ENCODE results near the gene NAT9. TPM values are rescaled to one million over a fixed set of nuclear protein-coding genes. Genes with fewer than 3 reads are reported as not detected.
A peak's percentile ranks its signal among the peaks of the same experiment; 100 is the strongest.

Gene NAT9
- total RNA-seq, 1 donor from 2014 or later, result 67.6 TPM

DNA sequence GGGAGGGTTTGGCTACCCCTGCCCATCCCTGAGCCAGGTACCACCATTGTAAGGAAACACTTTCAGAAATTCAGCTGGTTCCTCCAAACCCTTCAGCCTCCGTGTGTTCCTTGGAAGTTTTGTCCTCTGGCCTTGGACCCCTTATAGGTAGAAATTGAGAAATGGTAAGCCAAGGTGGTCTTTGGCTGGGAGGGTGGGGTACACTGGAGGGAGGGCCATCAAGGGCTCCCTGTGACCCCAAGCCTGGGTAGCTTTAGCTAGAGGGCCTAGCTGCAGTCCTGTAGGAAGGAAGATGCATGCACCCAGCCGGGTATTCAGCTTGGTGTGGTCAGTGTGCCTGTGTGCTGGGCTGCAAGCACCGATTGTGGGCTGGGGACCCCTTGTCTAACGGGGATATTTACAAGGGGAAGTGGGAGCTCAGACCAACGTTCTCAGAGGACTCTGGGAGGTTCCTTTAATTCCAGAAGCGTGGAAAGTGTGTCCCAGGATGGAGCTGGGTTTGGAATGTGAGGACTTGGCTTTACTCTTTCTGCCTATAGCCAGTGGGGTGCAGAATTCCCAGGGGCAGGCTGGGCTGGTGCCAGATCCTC, 6.8 kb downstream of the NAT9 start:
- intact Hi-C loops (cut with micrococcal nuclease), result no loop called here
- Mint-ChIP-seq H3K9me3 (no peaks in the 10 kb centered on the region), H3K27me3 (no peaks in the 10 kb centered on the region), H3K4me1 (peaks cover 18% of the 10 kb centered on the region), H3K27ac (no peak overlapping the region), H3K4me3 (no peak overlapping the region), H3K36me3 (ENCODE audit: low read depth) (peaks cover 48% of the 10 kb centered on the region)
- DNase-seq, result no peak

DNA sequence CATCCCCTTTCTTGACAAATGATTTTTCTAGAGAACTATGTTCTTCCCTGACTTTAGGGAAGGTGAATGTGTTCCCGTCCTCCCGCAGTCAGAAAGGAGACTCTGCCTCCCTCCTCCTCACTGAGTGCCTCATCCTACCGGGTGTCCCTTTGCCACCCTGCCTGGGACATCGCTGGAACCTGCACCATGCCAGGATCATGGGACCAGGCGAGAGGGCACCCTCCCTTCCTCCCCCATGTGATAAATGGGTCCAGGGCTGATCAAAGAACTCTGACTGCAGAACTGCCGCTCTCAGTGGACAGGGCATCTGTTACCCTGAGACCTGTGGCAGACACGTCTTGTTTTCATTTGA, 7.4 kb downstream of the NAT9 start:
- Mint-ChIP-seq H3K4me3 (no peak overlapping the region), H3K4me1 (peaks cover 14% of the 10 kb centered on the region), H3K27me3 (no peaks in the 10 kb centered on the region), H3K27ac (peak overlapping the region; percentile 76), H3K9me3 (no peaks in the 10 kb centered on the region), H3K36me3 (ENCODE audit: low read depth) (peaks cover 43% of the 10 kb centered on the region)
- DNase-seq, result no peak
- intact Hi-C loops (cut with micrococcal nuclease), result no loop called here

DNA sequence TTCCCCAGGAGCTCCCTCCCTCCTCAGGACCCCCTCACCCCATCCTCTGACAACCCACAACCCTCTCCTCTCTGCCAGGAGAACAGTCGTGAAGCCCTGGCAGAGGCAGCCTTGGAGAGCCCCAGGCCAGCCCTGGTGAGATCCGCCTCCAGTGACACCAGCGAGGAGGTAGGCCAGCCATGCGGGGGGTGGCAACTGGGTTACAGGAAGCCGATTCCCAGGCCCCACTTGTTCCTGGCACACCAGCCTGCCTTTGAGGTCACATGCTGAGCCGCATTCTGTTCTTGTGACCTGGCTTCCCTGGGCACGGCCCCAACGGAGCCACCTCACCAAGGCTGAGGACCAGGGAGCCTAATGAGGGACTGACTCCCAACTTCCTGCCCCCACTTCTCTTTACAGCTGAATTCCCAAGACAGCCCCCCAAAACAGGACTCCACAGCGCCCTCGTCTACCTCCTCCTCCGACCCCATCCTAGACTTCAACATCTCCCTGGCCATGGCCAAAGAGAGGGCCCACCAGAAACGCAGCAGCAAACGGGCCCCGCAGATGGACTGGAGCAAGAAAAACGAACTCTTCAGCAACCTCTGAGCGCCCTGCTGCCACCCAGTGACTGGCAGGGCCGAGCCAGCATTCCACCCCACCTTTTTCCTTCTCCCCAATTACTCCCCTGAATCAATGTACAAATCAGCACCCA, 7.9 kb downstream of the NAT9 start:
- no peak for DNase-seq
- H3K27ac Mint-ChIP-seq, result peak overlapping the region; percentile 76
- H3K4me3 Mint-ChIP-seq, result no peak overlapping the region
- H3K9me3 Mint-ChIP-seq, result no peaks in the 10 kb centered on the region
- H3K36me3 Mint-ChIP-seq (ENCODE audit: low read depth), result peaks cover 40% of the 10 kb centered on the region
- H3K27me3 Mint-ChIP-seq, result no peaks in the 10 kb centered on the region
- intact Hi-C loops (cut with micrococcal nuclease), result no loop called here
- H3K4me1 Mint-ChIP-seq, result peaks cover 13% of the 10 kb centered on the region

DNA sequence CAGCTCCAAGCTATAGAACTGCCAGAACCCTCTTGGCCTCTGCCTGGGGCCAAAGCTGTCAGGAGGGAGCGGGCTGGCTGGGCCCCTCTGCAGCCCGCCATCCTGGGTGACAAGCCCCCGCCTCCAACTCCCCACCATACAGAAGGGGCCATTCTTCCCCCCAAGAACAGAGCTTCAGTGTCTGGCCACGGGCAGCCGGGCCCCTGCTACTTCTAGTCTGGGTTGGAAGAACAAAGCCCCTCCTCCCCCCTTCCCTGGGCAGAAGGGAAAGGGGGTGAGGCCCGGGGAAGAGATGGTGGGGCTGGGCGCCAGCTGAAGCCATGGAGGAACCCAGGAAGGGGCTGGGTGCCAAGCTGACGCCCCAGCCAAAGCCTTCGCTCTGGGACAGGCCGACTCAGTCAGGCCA, 9.0 kb downstream of the NAT9 start:
- Mint-ChIP-seq H3K27me3 (no peaks in the 10 kb centered on the region), H3K27ac (peak overlapping the region; percentile 20), H3K4me1 (peaks cover 17% of the 10 kb centered on the region), H3K4me3 (no peak overlapping the region), H3K36me3 (ENCODE audit: low read depth) (peaks cover 30% of the 10 kb centered on the region), H3K9me3 (no peaks in the 10 kb centered on the region)
- DNase-seq, result no peak
- intact Hi-C loops (cut with micrococcal nuclease), result no loop called here

DNA sequence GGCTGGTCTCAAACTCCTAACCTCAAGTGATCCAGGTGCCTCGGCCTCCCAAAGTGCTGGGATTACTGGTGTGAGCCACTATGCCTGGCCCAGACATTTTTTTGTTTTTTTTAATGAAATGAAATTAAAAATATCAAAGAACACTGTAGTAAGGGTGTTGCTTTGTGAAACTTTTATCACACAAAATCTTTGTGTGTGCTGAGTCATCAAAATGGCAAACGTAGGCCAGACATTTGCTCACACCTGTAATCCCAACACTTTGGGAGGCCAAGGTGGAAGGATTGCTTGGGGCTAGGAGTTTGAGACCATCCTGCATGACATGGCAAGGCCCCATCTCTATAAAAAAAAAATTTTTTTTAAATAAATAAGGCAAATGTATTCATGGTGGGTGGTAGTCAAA, 9.7 kb downstream of the NAT9 start:
- no peak overlapping the region for H3K4me3 Mint-ChIP-seq

DNA sequence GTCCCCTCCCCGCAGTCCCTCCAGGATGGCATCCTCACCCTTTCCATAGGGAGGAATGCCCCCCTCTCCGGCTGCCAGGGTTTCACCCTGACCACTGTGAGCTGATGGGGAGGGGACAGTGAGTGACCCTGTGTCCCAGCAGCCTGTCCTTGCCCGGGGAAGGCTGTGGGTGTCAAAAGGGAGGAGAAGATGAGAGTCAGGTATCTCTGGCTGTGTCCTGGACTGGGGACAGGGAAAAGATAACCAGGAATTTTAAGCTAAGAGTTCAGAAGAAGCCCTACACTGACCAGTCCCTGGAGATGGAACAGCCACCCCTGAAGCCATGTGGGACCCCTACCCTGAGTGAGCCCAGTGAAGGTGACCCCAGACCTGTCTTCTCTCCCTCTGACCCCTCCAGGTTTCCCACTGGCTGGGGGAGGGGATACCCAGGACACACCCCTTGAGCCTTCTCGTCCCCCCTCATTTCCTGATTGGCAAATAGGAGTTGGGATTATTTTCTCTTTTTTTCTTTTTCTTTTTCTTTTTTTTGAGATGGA, 11.3 kb downstream of the NAT9 start:
- DNase-seq, result no peak
- Mint-ChIP-seq H3K4me3 (no peak overlapping the region), H3K27ac (peak overlapping the region; percentile 29), H3K9me3 (no peaks in the 10 kb centered on the region), H3K4me1 (peaks cover 20% of the 10 kb centered on the region), H3K27me3 (no peaks in the 10 kb centered on the region), H3K36me3 (ENCODE audit: low read depth) (peaks cover 18% of the 10 kb centered on the region)
- intact Hi-C loops (cut with micrococcal nuclease), result no loop called here

More for the DNA sequence above, 9.7 kb downstream of the NAT9 start:
- Mint-ChIP-seq H3K27me3 (no peaks in the 10 kb centered on the region), H3K9me3 (no peaks in the 10 kb centered on the region), H3K27ac (no peak overlapping the region), H3K36me3 (ENCODE audit: low read depth) (peaks cover 24% of the 10 kb centered on the region), H3K4me1 (peaks cover 17% of the 10 kb centered on the region)
- intact Hi-C loops (cut with micrococcal nuclease), result no loop called here
- DNase-seq, result no peak

DNA sequence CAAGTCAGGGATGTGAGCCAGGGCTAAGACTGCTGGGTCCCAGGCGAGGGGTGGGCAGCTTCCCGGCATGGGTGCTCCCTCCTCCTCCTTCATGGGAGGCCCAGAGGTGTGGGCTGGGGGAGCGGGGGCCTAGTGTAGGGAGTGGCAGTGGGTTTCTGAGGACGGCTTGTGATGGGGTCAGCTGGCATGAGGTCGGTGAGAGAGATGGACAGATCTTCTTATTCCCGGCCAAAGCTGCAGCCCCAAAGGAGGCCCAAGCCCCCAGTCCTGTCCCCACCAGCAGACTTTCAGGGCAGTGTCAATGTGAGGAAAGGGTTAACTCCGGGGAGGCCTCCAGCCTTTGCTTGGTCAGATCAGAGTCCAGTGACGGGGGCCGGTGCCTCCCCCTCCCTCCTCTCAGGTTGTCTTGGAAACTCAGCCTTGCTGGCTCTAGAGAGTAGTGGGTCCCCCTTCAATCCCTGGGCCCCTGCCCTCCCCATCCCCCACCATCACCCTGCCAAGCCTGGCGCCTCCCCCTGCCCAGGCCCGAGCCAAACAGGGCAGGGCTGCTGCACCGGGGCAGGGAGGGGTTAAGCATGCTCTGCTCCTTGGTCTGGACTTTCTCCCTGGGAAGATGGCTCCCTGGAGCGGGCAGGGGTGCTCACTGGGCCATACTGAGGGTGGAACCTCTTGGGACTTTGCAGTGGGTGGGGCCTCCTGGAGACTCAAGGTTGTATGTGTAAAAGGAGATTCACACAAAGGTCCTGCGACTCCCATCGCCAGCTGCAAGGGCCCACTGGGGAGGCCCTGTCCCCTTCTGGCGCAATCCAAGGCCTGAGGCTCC, 12.4 kb downstream of the NAT9 start:
- H3K36me3 Mint-ChIP-seq (ENCODE audit: low read depth), result peaks cover 15% of the 10 kb centered on the region
- H3K27ac Mint-ChIP-seq, result no peak overlapping the region
- DNase-seq, result no peak
- intact Hi-C loops (cut with micrococcal nuclease), result no loop called here
- H3K4me1 Mint-ChIP-seq, result peaks cover 30% of the 10 kb centered on the region
- no peak overlapping the region for H3K4me3 Mint-ChIP-seq
- H3K27me3 Mint-ChIP-seq, result no peaks in the 10 kb centered on the region
- H3K9me3 Mint-ChIP-seq, result no peaks in the 10 kb centered on the region

DNA sequence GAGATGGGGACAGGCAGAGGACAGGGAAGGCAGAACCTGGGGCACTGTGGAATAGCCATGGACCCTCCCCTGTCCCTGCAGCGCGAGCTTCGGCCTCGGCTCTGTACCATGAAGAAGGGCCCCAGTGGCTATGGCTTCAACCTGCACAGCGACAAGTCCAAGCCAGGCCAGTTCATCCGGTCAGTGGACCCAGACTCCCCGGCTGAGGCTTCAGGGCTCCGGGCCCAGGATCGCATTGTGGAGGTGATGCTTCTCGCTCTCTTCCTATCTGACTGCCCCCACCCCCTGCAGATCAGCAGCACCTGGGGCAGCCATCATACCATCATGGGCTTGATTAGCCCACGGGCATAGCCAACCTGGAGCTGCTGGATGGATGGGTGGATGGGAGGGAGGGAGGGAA, 14.2 kb downstream of the NAT9 start:
- H3K4me3 Mint-ChIP-seq, result no peak overlapping the region
- H3K36me3 Mint-ChIP-seq (ENCODE audit: low read depth), result peaks cover 7% of the 10 kb centered on the region
- H3K4me1 Mint-ChIP-seq, result peaks cover 43% of the 10 kb centered on the region
- intact Hi-C loops (cut with micrococcal nuclease), result no loop called here
- H3K9me3 Mint-ChIP-seq, result no peaks in the 10 kb centered on the region
- H3K27me3 Mint-ChIP-seq, result no peaks in the 10 kb centered on the region
- no peak overlapping the region for H3K27ac Mint-ChIP-seq
- no peak for DNase-seq

DNA sequence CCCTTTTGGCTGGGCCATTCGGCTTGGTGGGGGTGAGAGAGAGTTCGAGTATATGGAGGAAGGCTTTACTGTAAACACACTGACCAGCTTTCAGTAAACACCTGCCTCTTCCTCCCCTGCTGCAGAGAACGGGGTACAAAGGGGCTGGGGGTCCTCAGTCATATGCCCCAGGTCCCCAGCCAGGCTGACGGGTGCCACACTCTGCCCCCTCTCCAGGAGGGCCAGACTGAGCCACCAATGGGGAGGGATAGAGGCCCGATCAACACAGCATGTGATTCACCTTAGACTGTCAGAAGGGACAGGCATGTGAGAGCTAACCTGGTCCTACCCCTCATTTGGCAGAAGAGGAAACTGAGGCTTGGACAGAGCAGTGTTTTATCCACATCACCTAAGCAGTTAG, 14.7 kb downstream of the NAT9 start:
- H3K4me1 Mint-ChIP-seq, result peaks cover 46% of the 10 kb centered on the region
- peaks cover 4% of the 10 kb centered on the region for H3K36me3 Mint-ChIP-seq (ENCODE audit: low read depth)
- H3K9me3 Mint-ChIP-seq, result no peaks in the 10 kb centered on the region
- intact Hi-C loops (cut with micrococcal nuclease), result no loop called here
- no peak overlapping the region for H3K27ac Mint-ChIP-seq
- H3K27me3 Mint-ChIP-seq, result no peaks in the 10 kb centered on the region
- no peak for DNase-seq
- no peak overlapping the region for H3K4me3 Mint-ChIP-seq

DNA sequence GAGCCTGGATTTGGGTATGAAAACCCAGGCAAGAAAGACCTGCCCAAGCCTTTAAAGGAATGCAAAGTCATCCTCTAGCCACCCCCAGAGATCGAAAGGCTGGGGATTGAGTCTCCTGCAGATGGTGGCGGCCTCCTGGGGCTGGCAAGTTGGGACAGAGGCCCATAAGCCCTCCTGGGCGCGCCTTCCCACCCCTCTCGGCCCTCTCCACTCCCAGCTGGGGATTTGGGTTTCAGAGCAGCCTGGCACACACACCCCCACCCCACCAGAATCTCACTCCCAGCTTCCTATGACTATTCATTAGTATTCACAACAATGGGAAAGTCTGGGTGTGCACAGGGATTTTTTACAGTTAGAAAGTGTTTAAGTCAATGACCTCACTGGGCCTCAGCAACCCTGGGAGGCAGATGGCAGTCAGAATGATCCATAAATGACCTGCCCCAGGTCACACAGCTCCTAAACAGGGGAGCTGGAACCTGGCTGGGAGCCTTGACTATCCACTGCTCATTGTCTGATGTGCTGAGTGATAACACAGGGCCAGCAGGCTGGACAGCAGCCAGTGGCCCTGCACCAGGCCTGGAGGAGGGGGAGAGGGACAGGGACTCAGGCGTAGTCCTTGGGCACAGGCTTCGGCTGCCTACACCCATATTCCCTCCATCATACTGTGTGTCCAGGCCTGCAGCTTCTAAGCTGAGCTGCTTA, 15.6 kb downstream of the NAT9 start:
- DNase-seq, result no peak
- Mint-ChIP-seq H3K4me1 (peaks cover 47% of the 10 kb centered on the region), H3K27ac (peak overlapping the region; percentile 48), H3K27me3 (no peaks in the 10 kb centered on the region), H3K4me3 (no peak overlapping the region), H3K36me3 (ENCODE audit: low read depth) (peaks cover 2% of the 10 kb centered on the region), H3K9me3 (no peaks in the 10 kb centered on the region)
- intact Hi-C loops (cut with micrococcal nuclease), result no loop called here

DNA sequence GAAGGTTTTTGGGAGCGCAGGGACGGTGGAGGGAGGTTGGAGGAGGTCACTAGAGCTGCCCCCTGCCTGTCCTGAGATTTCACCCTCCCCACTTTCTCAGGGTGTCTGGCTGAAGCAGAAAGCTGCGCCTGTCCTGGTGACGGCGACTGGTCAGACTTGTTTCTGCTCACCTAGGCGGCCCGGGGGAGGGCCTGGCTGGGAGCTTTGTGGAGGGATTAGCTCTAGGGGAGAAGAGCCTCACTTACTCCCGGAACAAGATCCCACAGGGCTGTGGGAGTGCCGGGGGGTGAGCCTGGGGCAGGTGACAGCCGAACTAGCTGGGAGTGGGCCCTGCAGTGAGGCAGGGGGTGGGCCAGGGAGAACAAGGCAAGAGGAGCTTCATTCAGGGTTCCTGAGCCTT, 16.2 kb downstream of the NAT9 start:
- H3K4me1 Mint-ChIP-seq, result peaks cover 52% of the 10 kb centered on the region
- intact Hi-C loops (cut with micrococcal nuclease), result loop anchor here (1.0 to 2.0 kb wide), 2 partner anchors 9 to 17 kb away; no protein-coding TSS in a partner anchor

DNA sequence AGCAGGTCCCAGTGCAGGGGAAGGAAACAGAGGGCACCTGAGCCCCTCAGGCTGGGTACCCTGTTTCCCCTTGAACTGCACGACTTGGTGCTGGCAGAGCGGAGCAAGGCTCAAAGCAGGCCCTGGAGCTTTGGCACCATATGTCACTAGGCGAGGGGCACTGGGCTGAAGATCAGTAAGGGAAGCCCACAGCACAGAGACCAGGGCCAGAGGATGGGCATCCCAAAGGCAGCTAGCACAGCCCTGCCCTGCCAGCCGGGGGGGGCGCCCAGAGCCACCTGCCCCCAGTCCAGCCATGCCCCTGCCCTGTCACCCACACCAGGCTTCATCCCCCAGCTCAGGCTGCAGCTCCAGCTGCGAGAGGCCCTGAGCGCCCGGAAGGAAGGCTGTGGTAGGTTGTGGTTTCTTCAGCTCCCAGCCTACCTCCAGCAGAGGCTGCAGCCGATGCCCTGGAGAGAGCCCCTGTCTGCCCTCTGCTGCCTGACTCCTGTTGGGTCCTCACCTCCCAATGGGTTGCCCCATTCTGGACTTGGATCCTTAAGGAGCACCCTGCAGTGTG, 16.8 kb downstream of the NAT9 start:
- Mint-ChIP-seq H3K27me3 (no peaks in the 10 kb centered on the region), H3K9me3 (no peaks in the 10 kb centered on the region), H3K36me3 (ENCODE audit: low read depth) (peaks cover 4% of the 10 kb centered on the region), H3K4me3 (peak overlapping the region; percentile 74), H3K27ac (peak overlapping the region; percentile 78), H3K4me1 (peaks cover 55% of the 10 kb centered on the region)
- peak; percentile 89 for DNase-seq
- intact Hi-C loops (cut with micrococcal nuclease), result loop anchor here (1.0 to 2.0 kb wide), 2 partner anchors 8 to 17 kb away; no protein-coding TSS in a partner anchor

More for the DNA sequence above, 16.2 kb downstream of the NAT9 start:
- H3K27me3 Mint-ChIP-seq, result no peaks in the 10 kb centered on the region
- H3K36me3 Mint-ChIP-seq (ENCODE audit: low read depth), result peaks cover under 1% of the 10 kb centered on the region
- no peaks in the 10 kb centered on the region for H3K9me3 Mint-ChIP-seq
- no peak for DNase-seq
- H3K27ac Mint-ChIP-seq, result peak overlapping the region; percentile 78
- peak overlapping the region; percentile 74 for H3K4me3 Mint-ChIP-seq

DNA sequence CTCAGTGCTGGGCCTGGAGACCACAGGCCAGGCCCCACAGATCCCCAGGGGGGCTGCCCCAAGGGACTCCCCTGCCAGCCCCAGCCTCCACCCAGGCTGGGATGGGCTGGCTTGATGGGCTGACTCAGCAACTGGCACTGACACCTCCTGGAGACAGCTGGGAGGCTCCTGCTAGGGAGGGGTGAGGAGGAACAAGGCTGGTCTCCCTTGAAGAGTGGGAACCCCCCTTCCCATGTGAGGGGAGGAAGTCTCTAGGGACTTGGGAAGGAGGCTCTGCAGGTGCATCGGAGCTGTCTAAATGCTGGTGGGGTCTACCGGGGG, 17.3 kb downstream of the NAT9 start:
- intact Hi-C loops (cut with micrococcal nuclease), result loop anchor here (1.0 to 2.0 kb wide), 2 partner anchors 8 to 16 kb away; no protein-coding TSS in a partner anchor

More for the DNA sequence above, 17.3 kb downstream of the NAT9 start:
- peaks cover 57% of the 10 kb centered on the region for H3K4me1 Mint-ChIP-seq
- H3K27me3 Mint-ChIP-seq, result no peaks in the 10 kb centered on the region
- peak overlapping the region; percentile 78 for H3K27ac Mint-ChIP-seq
- H3K36me3 Mint-ChIP-seq (ENCODE audit: low read depth), result peaks cover 4% of the 10 kb centered on the region
- peak overlapping the region; percentile 74 for H3K4me3 Mint-ChIP-seq
- peak; percentile 72 for DNase-seq
- no peaks in the 10 kb centered on the region for H3K9me3 Mint-ChIP-seq

Measured in activated CD4-positive, alpha-beta T cell treated with anti-CD3 and anti-CD28 coated beads, Interleukin-2, amount 10 ng/mL, durations not matched to agents 24 days and 14 days (primary cell).